Measurements from ENCODE around the gene CHD1. TPM values are rescaled to one million over a fixed set of nuclear protein-coding genes. Genes with fewer than 3 reads are reported as not detected.
"Not testable (repeated sequence)": the region's sequence is repeated elsewhere in the genome, so short reads cannot be mapped to it uniquely, and the experiment has no call there.

CHD1 gene
- total RNA-seq, 2 donors from 2014 or later = 20.4 to 20.6 TPM

GRCh38 chr5:98961665-98962344, 33.0 kb upstream of the CHD1 start:
- Histone ChIP-seq H3K4me1 (no peaks in the 10 kb centered on the region), H3K27ac (no peak overlapping the region), H3K9me3 (peaks cover 0 to 8% of the 10 kb centered on the region in 2 donors), H3K36me3 (no peaks in the 10 kb centered on the region), H3K4me3 (no peak overlapping the region), H3K27me3 (no peaks in the 10 kb centered on the region)
- no peak for DNase-seq (ENCODE audit: low spot score)
- no peak for TF ChIP-seq CTCF (IDR thresholded peaks at IDR 0.05)

- Histone ChIP-seq H3K9me3 (no peaks in the 10 kb centered on the region), H3K36me3 (no peaks in the 10 kb centered on the region), H3K27me3 (no peaks in the 10 kb centered on the region), H3K4me1 (no peaks in the 10 kb centered on the region), H3K4me3 (no peak overlapping the region), H3K27ac (no peak overlapping the region)
- TF ChIP-seq CTCF (IDR thresholded peaks at IDR 0.05) = no peak
- DNase-seq (ENCODE audit: low spot score) = no peak
Observed at GRCh38 chr5:98957307-98957706, 28.5 kb upstream of the CHD1 start.

- H3K36me3 ChIP-seq; H3K4me3 ChIP-seq; H3K27me3 ChIP-seq; H3K27ac ChIP-seq; DNase-seq (ENCODE audit: low spot score); H3K9me3 ChIP-seq; H3K4me1 ChIP-seq: not testable (repeated sequence)
Observed at GRCh38 chr5:98955888-98956287, 27.1 kb upstream of the CHD1 start.

- not testable (repeated sequence) for H3K27me3 ChIP-seq; DNase-seq (ENCODE audit: low spot score)
Observed at GRCh38 chr5:98955471-98955870, 26.7 kb upstream of the CHD1 start.

GRCh38 chr5:98954392-98955028, 25.7 kb upstream of the CHD1 start:
- Histone ChIP-seq H3K4me3 (no peak overlapping the region), H3K27ac (no peak overlapping the region), H3K4me1 (no peaks in the 10 kb centered on the region), H3K9me3 (no peaks in the 10 kb centered on the region), H3K36me3 (no peaks in the 10 kb centered on the region), H3K27me3 (no peaks in the 10 kb centered on the region)
- no peak for TF ChIP-seq CTCF (IDR thresholded peaks at IDR 0.05)
- DNase-seq (ENCODE audit: low spot score) = no peak

More at GRCh38 chr5:98955471-98955870, 26.7 kb upstream of the CHD1 start:
- not testable (repeated sequence) for H3K9me3 ChIP-seq, H3K27ac ChIP-seq, H3K36me3 ChIP-seq, H3K4me3 ChIP-seq, H3K4me1 ChIP-seq

- Histone ChIP-seq H3K27ac (no peak overlapping the region), H3K4me3 (no peak overlapping the region)
- no peak for DNase-seq (ENCODE audit: low spot score)
Observed at GRCh38 chr5:98942847-98943246, 14.0 kb upstream of the CHD1 start.

More at GRCh38 chr5:98942847-98943246, 14.0 kb upstream of the CHD1 start:
- peaks cover 0 to 73% of the 10 kb centered on the region in 2 donors for H3K4me1 ChIP-seq
- H3K27me3 ChIP-seq = no peaks in the 10 kb centered on the region
- no peak for TF ChIP-seq CTCF (IDR thresholded peaks at IDR 0.05)
- H3K9me3 ChIP-seq = no peaks in the 10 kb centered on the region
- H3K36me3 ChIP-seq = no peaks in the 10 kb centered on the region

Measured in right atrium auricular region (tissue), 2 donors.